A549 (cell line): Measurements from ENCODE around the gene GNG7. TPM values are rescaled to one million over a fixed set of nuclear protein-coding genes. Genes with fewer than 3 reads are reported as not detected.
A peak's percentile ranks its signal among the peaks of the same experiment; 100 is the strongest.
"Not testable (repeated sequence)": the region's sequence is repeated elsewhere in the genome, so short reads cannot be mapped to it uniquely, and the experiment has no call there.

Source experiments
- ATAC-seq, 2 experiments: fragments of 200-7000 bp in 1 of 2; fragments of >200 bp in 1 of 2; cut with Nextera tagmentation in 1 of 2; cut with Tn5 transposase in 1 of 2; 3 replicates each; pipeline versions ENCODE4 v1.8.0 to v1.9.1; 2018 to 2020; ENCODE audit warnings: mild to moderate bottlenecking in 1 of 2, moderate library complexity in 1 of 2
- CTCF ChIA-PET: fragments of 300-600 bp; sonication (Branson Sonifier 250); formaldehyde crosslinking; extraction: SDS; loops from one replicate; lab custom pipeline; 2021; ENCODE audit warnings: antibody characterized with exemption, inconsistent platforms; lab: Yijun Ruan, JAX
- POLR2A ChIA-PET: fragments of 350-600 bp; formaldehyde crosslinking; extraction: SDS; loops from one replicate; lab custom pipeline; 2021; ENCODE audit warnings: antibody characterized with exemption, inconsistent platforms; lab: Yijun Ruan, JAX
- DNase-seq, 2 experiments: peaks; one replicate each; pipeline versions ENCODE4 v3.0.0 to v3.0.0-alpha.2; 2011 to 2016; ENCODE audit warnings: low read depth in 1 of 2, low spot score in 1 of 2
- FAIRE-seq: peaks from 2 replicates; lab custom pipeline; 2011; peaks lifted over from hg19 to GRCh38; lab: Jason Lieb, UNC
- H3K27ac ChIP-seq, 2 experiments: fragments of >200 bp; sonication (Bioruptor Twin); formaldehyde crosslinking; 3 replicates each; pipeline ENCODE4 v1.5.1; 2016 to 2017
- H3K4me1 ChIP-seq: fragments of >200 bp; sonication (Bioruptor Twin); formaldehyde crosslinking; 3 replicates; pipeline ENCODE4 v1.6.1; 2016
- H3K4me2 ChIP-seq: fragments of >200 bp; sonication (Bioruptor Twin); formaldehyde crosslinking; 3 replicates; pipeline ENCODE4 v1.6.1; 2016
- H3K4me3 ChIP-seq: fragments of >200 bp; sonication (Bioruptor Twin); formaldehyde crosslinking; 3 replicates; pipeline ENCODE4 v1.5.1; 2016
- H3K9me3 ChIP-seq: fragments of >200 bp; sonication (Bioruptor Twin); formaldehyde crosslinking; 3 replicates; pipeline ENCODE4 v1.6.1; 2016
- BCL3 ChIP-seq: fragments of >200 bp; sonication (Bioruptor Twin); formaldehyde crosslinking; IDR thresholded peaks from 3 replicates; pipeline ENCODE4 v1.6.1; 2016
- CEBPB ChIP-seq, 2 experiments: fragments of >200 bp in 1 of 2; sonication (Bioruptor Twin) in 1 of 2; formaldehyde crosslinking in 1 of 2; IDR thresholded peaks; 2 replicates each; pipeline ENCODE4 v1.6.1; 2012 to 2016
- CHD2 ChIP-seq: fragments of 150-350 bp; IDR thresholded peaks from 2 replicates; pipeline ENCODE4 v1.6.1; 2014; ENCODE audit warnings: low read length; ENCODE audit not compliant: partially characterized antibody
- HOXA7 ChIP-seq: fragments of 250-450 bp; sonication (Bioruptor Pico); IDR thresholded peaks from 2 replicates; pipeline ENCODE4 v1.5.0; 2020; ENCODE audit warnings: mild to moderate bottlenecking, moderate library complexity
- JUNB ChIP-seq: fragments of >200 bp; sonication (Bioruptor Twin); formaldehyde crosslinking; IDR thresholded peaks from 2 replicates; pipeline ENCODE4 v1.6.1; 2016
- KDM1A ChIP-seq: fragments of 200-600 bp; sonication (generic); IDR thresholded peaks from 2 replicates; pipeline ENCODE4 v1.6.1; 2016; ENCODE audit warnings: low read depth, mild to moderate bottlenecking
- MAFK ChIP-seq: fragments of 450-650 bp; IDR thresholded peaks from 2 replicates; pipeline ENCODE4 v1.6.1; 2014; ENCODE audit not compliant: partially characterized antibody
- MAX ChIP-seq: IDR thresholded peaks from 2 replicates; pipeline ENCODE4 v1.6.1; 2012
- MAZ ChIP-seq: fragments of 150-350 bp; IDR thresholded peaks from 2 replicates; pipeline ENCODE4 v1.6.1; 2014; ENCODE audit warnings: antibody characterized with exemption, low read depth, low read length, borderline replicate concordance
- NPAS2 ChIP-seq: fragments of 250-450 bp; sonication (Bioruptor Pico); IDR thresholded peaks from 2 replicates; pipeline ENCODE4 v1.8.0; 2022; ENCODE audit warnings: mild to moderate bottlenecking, moderate library complexity, borderline replicate concordance
- RAD21 ChIP-seq, 2 experiments: fragments of >200 bp in 1 of 2; sonication (Bioruptor Twin) in 1 of 2; formaldehyde crosslinking in 1 of 2; IDR thresholded peaks in 1 of 2; conservative IDR thresholded peaks in 1 of 2; 2 replicates in 1 of 2; 3 replicates in 1 of 2; pipeline ENCODE4 v1.6.1; 2012 to 2018; ENCODE audit warnings: inconsistent platforms in 1 of 2
- RARB ChIP-seq: fragments of 250-450 bp; sonication (Bioruptor Pico); IDR thresholded peaks from 2 replicates; pipeline ENCODE4 v1.8.0; 2021; ENCODE audit warnings: mild to moderate bottlenecking, moderate library complexity
- SMC3 ChIP-seq: fragments of >200 bp; sonication (Bioruptor Twin); formaldehyde crosslinking; IDR thresholded peaks from 3 replicates; pipeline ENCODE4 v1.6.1; 2018; ENCODE audit warnings: inconsistent platforms
- TFCP2L1 ChIP-seq: fragments of 250-450 bp; sonication (Bioruptor Pico); IDR thresholded peaks from 2 replicates; pipeline ENCODE4 v1.5.0; 2021; ENCODE audit warnings: mild to moderate bottlenecking
- WGBS: methylation state at CpG from one replicate; pipeline ENCODE4 v1.1.6; 2017; ENCODE audit errors: missing lambda C conversion rate; 5-methylcytosine and 5-hydroxymethylcytosine counted together
- polyA plus RNA-seq, 4 experiments: library from polyadenylated mRNA; depleted of rRNA in 3 of 4; stranded (reverse); fragments of >200 nt; fragmentation: RNase III in 1 of 4; extraction: RNeasy Plus Mini Kit Qiagen cat#74134 plus additional on column Dnase treatment in 1 of 4; gene quantifications; 2 replicates in 3 of 4; 3 replicates in 1 of 4; pipeline ENCODE4 v1.2.3, GENCODE V29; 2011 to 2017
- TF ChIP-seq, protein P1 (sequence below): fragments of 450-650 bp; IDR thresholded peaks from 2 replicates; pipeline ENCODE4 v1.6.1; 2014; ENCODE audit warnings: antibody characterized with exemption
- TF ChIP-seq, protein P2 (sequence below): fragments of >200 bp; sonication (Bioruptor Twin); formaldehyde crosslinking; IDR thresholded peaks from 2 replicates; pipeline ENCODE4 v1.6.1; 2016

GNG7 gene
- polyA plus RNA-seq, 2 of the 4 experiments (the other 2 are of a cell fraction) = 0.06 to 0.08 TPM

- TF ChIP-seq CEBPB (IDR thresholded peaks at IDR 0.05) = peak; percentile 57 to 91; a peak in 3 of 4 replicates
- peak; percentile 71 for TF ChIP-seq MAX
- no peak for TF ChIP-seq RARB (CRISPR knock-in tag)
Observed at GRCh38 chr19:2524840-2525723, 177.4 kb downstream of the GNG7 start (continued).

- Histone ChIP-seq H3K27ac (peak overlapping the region; percentile 97 to 99), H3K4me2 (peak overlapping the region; percentile 94)
- CTCF ChIA-PET = interaction anchor here (1.2 to 1.9 kb wide), 7 partner anchors 17 to 87 kb away, joined by 3 to 12 read pairs (median 4); no protein-coding TSS in a partner anchor
Observed at GRCh38 chr19:2524361-2524839, 178.1 kb downstream of the GNG7 start.

GRCh38 chr19:2523630-2524311 lies 178.7 kb downstream of the GNG7 start:
- ChIA-PET CTCF (interaction anchor here (0.8 to 1.5 kb wide), 11 partner anchors 13 to 250 kb away, joined by 3 to 8 read pairs (median 3); no protein-coding TSS in a partner anchor), POLR2A (interaction anchor here (0.6 to 3.4 kb wide), 6 partner anchors 17 to 88 kb away, joined by 3 to 50 read pairs (median 4); partner anchors contain the start of gene GADD45B)
- ATAC-seq (peak; percentile 71 to 72), FAIRE-seq (no peak), DNase-seq (peak; percentile 54 to 69)
- Histone ChIP-seq H3K4me3 (no peak overlapping the region), H3K27ac (peak overlapping the region; percentile 97 to 99), H3K4me2 (peak overlapping the region; percentile 94), H3K4me1 (peaks cover 40% of the 10 kb centered on the region), H3K9me3 (no peaks in the 10 kb centered on the region)
- peak in 1 of 2 experiments; percentile 24; a peak in 2 of 5 replicates for TF ChIP-seq RAD21 (conservative IDR thresholded peaks at IDR 0.05 in 1 of 2, IDR thresholded peaks at IDR 0.05 in 1 of 2)
- no peak for TF ChIP-seq NPAS2 (CRISPR knock-in tag)
- no peak for TF ChIP-seq CHD2
- 22% methylated on average over 18 of the region's 20 CpGs for WGBS

More at GRCh38 chr19:2524361-2524839, 178.1 kb downstream of the GNG7 start:
- no peak for FAIRE-seq
- Histone ChIP-seq H3K9me3 (no peaks in the 10 kb centered on the region), H3K4me1 (peaks cover 46% of the 10 kb centered on the region), H3K4me3 (no peak overlapping the region)
- ATAC-seq = no peak; a peak in 1 of 6 replicates
- TF ChIP-seq TFCP2L1 (CRISPR knock-in tag) (no peak), KDM1A (peak; percentile 95), JUNB (no peak), NPAS2 (CRISPR knock-in tag) (peak; percentile 36; the same call in 1 of the 2 replicates)
- TF ChIP-seq, protein P1, sequence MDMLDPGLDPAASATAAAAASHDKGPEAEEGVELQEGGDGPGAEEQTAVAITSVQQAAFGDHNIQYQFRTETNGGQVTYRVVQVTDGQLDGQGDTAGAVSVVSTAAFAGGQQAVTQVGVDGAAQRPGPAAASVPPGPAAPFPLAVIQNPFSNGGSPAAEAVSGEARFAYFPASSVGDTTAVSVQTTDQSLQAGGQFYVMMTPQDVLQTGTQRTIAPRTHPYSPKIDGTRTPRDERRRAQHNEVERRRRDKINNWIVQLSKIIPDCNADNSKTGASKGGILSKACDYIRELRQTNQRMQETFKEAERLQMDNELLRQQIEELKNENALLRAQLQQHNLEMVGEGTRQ = 0 out of 2 replicates have a peak, but pooled peaks have one; percentile 7
- POLR2A ChIA-PET = interaction anchor here (1.2 to 3.4 kb wide), 5 partner anchors 16 to 54 kb away, joined by 4 to 50 read pairs (median 10); partner anchors contain the start of gene GADD45B
- no peak for DNase-seq
- WGBS = 65% methylated on average over 16 of the region's 16 CpGs

DNA sequence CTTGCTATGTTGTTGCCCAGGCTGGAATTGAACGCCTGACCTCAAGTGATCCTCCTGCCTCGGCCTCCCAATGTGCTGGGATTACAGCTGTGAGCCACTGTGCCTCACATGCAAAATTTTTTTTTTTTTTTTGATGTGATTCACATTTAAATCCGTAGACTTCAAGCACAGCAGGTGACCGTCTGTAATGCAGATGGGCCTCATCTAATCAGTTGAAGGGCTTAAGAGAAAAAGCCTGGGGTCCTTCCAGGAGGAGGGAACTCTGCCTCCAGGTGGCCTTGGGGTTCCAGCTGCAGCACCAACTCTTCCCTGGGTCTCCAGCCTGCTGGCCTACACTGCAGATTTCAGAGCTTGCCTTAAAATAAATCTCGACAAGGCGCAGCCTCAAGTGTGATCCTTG lies 183.0 kb downstream of the GNG7 start:
- no peak for FAIRE-seq
- no peak overlapping the region for H3K27ac ChIP-seq
- H3K9me3 ChIP-seq = no peaks in the 10 kb centered on the region
- POLR2A ChIA-PET = interaction anchor here (0.7 to 0.8 kb wide), 2 partner anchors 60 to 101 kb away, joined by 3 to 4 read pairs; no protein-coding TSS in a partner anchor
- 92% methylated on average over 6 of the region's 6 CpGs for WGBS
- no peak overlapping the region for H3K4me2 ChIP-seq
- ATAC-seq = no peak
- no peak overlapping the region for H3K4me3 ChIP-seq
- no peak for DNase-seq
- CTCF ChIA-PET = interaction anchor here (1.1 to 2.8 kb wide), 4 partner anchors 10 to 61 kb away, joined by 3 to 9 read pairs (median 5); no protein-coding TSS in a partner anchor
- TF ChIP-seq SMC3 (no peak), MAFK (no peak), MAZ (no peak), HOXA7 (no peak), BCL3 (no peak)
- TF ChIP-seq, protein P2, sequence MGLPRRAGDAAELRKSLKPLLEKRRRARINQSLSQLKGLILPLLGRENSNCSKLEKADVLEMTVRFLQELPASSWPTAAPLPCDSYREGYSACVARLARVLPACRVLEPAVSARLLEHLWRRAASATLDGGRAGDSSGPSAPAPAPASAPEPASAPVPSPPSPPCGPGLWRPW = no peak
- TF ChIP-seq, protein P1 = no peak
- H3K4me1 ChIP-seq = peaks cover 24% of the 10 kb centered on the region

DNA sequence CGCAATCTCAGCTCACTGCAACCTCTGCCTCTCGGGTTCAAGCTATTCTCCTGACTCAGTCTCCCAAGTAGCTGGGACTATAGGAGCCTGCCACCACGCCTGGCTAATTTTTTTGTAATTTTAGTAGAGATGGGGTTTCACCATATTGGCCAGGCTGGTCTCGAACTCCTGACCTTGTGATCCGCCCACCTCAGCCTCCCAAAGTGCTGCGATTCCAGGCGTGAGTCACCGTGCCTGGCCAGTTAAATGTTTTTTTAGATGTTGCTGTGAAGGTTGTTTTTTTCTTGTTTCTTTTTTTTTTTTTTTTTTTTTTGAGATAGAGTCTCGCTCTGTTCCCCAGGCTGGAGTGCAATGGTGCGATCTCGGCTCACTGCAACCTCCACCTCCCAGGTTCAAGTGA lies 183.6 kb downstream of the GNG7 start:
- H3K4me3 ChIP-seq, ATAC-seq, DNase-seq, H3K4me2 ChIP-seq, FAIRE-seq, H3K9me3 ChIP-seq: not testable (repeated sequence)
- Histone ChIP-seq H3K4me1 (peaks cover 17% of the 10 kb centered on the region), H3K27ac (peak overlapping the region in 1 of 2 experiments; percentile 74; a peak in 1 of 6 replicates)
- POLR2A ChIA-PET = interaction anchor here (0.7 to 1.5 kb wide), 3 partner anchors 42 to 102 kb away, joined by 3 to 4 read pairs (median 4); no protein-coding TSS in a partner anchor
- CTCF ChIA-PET = interaction anchor here (0.6 to 2.8 kb wide), 3 partner anchors 9 to 60 kb away, joined by 3 to 9 read pairs (median 4); no protein-coding TSS in a partner anchor
- WGBS = 86% methylated on average over 10 of the region's 11 CpGs
